PC-9 (cell line): ENCODE results near the gene ADGRV1.

Source experiments
- EZH2 ChIP-seq: fragments of 200-600 bp; sonication (generic); IDR thresholded peaks from 2 replicates; pipeline ENCODE4 v1.8.0; 2017; ENCODE audit warnings: antibody characterized with exemption, low read depth
- TF ChIP-seq, protein P1 (sequence below): fragments of 200-600 bp; sonication (generic); conservative IDR thresholded peaks from 2 replicates; pipeline ENCODE4 v1.6.1; 2017; ENCODE audit warnings: mixed run types, antibody characterized with exemption, mild to moderate bottlenecking, moderate library complexity

DNA sequence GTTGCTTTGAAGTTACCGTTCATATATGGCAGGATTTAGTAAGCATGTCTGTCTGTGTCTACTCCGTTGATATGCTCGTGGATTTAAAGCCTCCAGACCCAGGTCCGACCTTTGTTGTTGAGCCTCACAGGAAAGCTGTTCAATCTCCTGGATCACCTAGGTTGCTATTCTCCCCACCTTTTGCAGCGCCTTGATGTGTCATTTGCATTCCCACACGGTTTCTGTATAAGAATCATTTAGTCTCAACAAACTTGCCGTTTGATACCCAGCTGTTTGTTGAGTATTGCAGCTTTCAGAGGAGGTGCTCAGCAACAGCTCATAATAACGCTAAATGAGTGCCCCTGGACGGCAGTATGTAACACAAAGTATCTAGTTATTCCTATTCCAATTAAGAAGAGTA is 1.2 kb upstream of the ADGRV1 start:
- TF ChIP-seq, protein P1, sequence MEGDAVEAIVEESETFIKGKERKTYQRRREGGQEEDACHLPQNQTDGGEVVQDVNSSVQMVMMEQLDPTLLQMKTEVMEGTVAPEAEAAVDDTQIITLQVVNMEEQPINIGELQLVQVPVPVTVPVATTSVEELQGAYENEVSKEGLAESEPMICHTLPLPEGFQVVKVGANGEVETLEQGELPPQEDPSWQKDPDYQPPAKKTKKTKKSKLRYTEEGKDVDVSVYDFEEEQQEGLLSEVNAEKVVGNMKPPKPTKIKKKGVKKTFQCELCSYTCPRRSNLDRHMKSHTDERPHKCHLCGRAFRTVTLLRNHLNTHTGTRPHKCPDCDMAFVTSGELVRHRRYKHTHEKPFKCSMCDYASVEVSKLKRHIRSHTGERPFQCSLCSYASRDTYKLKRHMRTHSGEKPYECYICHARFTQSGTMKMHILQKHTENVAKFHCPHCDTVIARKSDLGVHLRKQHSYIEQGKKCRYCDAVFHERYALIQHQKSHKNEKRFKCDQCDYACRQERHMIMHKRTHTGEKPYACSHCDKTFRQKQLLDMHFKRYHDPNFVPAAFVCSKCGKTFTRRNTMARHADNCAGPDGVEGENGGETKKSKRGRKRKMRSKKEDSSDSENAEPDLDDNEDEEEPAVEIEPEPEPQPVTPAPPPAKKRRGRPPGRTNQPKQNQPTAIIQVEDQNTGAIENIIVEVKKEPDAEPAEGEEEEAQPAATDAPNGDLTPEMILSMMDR: no peak
- TF ChIP-seq EZH2: no peak
